HuH-7 (cell line): ENCODE data around the gene DYRK1A.

Source experiments
- DNase-seq: peaks from one replicate; pipeline ENCODE4 v3.0.0; 2011; ENCODE audit warnings: low spot score

DYRK1A gene

GRCh38 chr21:37385179-37385765, 18.7 kb downstream of the DYRK1A start:
- no peak for DNase-seq

GRCh38 chr21:37386151-37386550, 19.6 kb downstream of the DYRK1A start:
- DNase-seq = no peak

DNA sequence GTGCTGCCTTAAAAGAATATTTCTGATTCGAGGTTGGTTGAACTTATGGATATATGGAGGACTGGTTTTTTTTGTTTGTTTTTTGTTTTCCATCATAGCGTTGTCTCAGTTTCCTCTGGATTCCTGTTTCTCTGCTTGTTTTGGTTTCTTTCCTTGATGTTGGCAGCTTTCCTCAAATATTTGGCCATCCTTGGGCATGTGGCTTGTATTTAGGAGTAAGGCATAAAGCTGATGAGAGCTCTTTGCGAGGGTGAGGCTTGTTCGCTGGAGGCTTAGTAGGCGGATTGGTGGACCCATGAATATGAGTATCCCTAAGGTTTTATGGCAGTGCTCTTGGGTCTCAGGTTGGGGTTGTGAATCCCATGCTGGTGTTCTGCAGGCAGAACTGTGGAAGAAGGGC, 22.9 kb downstream of the DYRK1A start:
- no peak for DNase-seq

DNA sequence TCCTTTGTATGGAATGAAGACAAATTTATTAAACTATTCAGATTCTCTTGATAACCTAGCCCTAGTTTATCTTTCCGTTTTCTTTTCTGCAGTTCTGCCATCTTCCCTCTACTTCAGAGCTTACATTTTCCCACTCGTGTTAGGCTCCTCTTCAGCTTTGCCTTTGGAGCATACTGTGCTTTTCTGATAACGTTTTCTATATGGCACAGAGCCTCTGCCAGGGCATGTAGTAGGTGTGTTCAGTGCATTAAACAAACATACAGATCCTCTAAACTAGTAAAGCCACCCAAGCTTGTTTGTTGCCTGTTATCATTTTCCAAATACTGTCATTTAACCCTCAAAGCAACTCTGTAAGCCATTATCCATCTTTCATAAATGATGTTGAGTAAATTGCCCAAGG, 25.1 kb downstream of the DYRK1A start:
- no peak for DNase-seq

- no peak for DNase-seq
These were observed 25.9 kb downstream of the DYRK1A start for GRCh38 chr21:37392441-37392840.

GRCh38 chr21:37393030-37393429, 26.5 kb downstream of the DYRK1A start:
- DNase-seq = no peak

DNA sequence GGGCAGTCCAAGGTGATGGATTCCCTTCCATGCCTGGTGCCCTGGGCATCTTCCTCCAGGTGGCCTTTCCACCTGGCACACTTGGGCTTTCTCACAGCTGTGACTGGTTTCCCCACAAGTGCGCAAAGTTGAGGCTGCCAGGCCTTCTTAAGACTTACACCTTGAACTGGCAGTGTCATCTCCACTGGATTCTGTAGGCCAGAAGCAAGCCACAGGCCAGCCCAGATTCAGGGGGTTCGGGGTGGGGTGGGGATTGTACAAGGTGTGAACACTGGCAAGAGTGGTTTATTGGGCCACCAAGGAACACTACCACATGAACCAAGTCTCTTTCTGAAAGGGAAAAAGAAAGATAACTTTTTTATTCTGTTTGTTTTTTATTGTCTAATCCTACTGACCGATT, 27.2 kb downstream of the DYRK1A start:
- DNase-seq = no peak

DNA sequence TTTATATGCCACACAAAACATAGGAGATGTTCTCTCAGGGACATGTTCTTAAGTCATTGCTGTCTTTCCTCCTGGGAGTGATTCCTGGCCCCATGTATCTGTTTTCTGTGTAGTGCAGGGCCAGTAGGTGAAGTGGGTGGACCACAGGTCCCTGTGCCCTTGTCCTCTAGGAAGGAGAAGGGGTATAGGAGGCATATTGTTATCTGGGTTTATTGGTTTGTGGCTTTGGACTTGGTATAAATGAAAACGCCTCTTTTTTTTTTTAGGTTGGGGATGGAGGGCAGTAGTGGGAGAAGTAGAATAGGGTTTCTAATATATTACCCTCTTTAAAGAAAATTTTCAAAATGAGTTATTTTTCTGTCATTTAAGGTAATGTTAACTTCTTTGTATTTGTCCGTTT, 29.4 kb downstream of the DYRK1A start:
- DNase-seq = no peak

DNA sequence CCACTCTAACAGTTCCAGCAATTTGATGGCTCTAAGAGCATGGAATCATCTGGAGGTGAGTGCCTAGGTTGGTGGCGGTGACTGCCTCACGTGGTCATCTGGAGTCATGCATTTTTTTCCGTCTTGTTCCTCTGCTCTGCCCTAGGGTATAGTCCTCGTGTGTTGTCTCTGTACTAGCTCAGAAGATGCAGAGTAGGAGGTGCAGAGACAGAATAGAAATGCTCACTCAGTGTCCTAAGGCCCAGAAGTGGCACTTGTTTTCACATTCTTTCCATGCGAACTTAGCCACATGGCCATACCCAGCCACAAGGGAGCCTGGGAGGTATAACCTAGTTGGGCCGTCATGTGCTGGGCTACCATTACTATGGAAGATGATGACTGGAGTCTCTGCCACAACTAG, 30.3 kb downstream of the DYRK1A start:
- no peak for DNase-seq

DNA sequence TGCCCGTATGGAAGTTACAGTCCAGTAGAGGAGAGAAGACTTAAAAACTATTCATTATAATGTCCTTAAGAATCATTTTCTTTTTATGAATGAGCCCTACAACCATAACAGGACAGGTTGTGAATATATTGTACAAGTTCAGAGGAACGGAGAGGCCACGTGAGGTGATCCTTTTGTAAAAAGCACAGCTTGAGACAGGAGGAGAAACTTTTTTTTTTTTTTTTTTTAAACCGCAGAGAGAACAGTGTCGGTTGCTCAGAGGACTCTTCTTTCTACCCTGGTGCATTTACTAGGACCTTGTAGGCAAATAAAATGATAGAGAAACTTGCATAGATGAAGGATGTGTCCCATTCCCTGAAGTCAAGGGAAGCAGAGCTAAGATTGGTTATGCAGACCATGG, 32.1 kb downstream of the DYRK1A start:
- no peak for DNase-seq

DNA sequence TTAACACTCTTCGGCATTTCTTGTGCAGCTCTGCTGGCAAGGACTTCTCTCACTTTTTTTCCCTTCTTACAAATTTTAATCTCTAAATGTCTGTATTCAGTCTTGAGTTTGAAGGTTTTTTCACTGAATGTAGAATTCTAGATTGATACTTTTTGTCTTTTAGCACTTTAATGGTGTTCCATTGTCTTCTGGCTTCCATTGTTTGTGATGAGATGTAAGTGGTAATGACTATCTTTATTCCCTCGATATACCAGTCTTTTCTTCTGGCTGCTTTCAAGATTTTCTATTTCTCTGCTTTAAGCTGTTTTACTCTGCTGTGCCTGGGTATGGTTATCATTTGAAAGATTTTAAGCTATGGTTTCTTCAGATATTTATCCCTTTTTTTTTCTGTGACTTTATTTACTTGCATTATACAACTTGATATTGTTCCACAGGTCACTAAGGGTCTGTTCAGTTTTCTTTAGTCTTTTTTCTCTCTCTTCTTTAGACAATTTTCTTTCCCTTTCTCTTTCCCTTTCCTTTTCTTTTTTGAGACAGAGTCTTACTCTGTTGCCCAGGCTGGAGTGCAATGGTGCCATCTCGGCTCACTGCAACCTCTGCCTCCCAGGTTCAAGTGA, 35.8 kb downstream of the DYRK1A start:
- DNase-seq = no peak

- DNase-seq = no peak
These were observed 39.1 kb downstream of the DYRK1A start for GRCh38 chr21:37405629-37406028.

DNA sequence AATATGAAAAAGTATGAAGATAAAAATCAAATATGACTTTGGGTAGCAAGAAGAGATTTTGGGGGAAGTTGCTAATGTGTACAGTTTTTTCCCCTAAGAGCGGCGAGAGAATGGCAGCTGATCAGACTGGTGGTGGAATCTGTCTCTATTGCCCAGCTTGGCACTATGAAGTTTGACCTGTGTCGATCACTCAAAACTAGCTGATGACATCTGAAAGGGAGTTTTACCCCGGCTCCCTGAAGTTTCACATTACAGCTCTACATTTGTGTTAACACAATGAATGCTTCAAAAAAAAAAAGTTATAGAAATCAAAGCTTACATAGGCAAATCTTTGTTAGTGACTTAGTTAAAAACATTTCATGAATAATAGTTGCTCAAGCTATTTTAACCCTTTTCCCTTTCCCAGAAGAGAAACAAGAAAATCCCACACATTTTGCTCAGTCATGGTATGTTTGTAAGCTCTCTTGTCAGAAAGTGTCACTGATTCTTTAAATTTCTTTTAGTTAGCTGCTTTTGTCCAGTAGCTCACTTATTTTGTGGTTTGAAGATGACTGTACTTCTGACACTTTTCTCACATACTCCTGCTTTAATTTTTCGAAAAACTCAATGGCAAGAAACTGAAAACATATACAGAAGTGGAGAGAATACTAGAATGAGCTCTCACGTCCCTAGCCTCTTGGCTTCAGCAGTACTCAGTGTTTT, 41.3 kb downstream of the DYRK1A start:
- peak; percentile 7 for DNase-seq

DNA sequence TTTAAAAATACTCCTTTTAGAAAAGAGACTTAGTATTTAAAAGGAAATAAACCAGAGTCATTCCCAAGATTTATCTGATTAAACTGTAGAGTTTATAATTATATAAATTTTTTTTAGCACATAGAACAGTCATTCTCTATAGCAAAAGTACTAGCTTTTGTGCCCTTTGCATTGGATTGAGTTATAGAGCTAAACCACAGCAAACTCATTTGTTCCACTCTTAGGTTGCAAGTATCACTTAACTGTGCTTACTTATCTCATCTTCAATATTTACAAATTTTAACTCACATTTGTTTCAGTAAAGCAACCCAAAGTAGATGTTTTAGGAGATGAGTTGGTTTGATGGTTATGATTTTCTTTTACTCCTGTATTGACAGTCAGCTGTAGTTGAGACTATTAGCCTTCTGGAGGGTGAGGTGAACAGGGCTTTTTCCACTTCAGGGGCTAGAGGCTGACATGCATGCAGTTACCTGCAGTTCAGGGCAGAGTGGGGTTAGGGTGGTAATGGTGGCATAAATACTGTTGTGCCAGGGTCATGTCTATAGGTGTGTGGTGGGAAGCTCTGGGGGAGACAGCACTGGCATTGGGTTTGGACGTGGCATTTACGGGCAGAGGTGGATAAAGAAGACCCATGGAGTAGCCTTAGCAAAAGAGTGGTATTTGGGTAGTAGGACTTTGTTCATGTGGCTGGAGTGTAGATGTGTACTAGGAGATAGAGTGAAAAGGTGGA, 42.1 kb downstream of the DYRK1A start:
- no peak for DNase-seq

DNA sequence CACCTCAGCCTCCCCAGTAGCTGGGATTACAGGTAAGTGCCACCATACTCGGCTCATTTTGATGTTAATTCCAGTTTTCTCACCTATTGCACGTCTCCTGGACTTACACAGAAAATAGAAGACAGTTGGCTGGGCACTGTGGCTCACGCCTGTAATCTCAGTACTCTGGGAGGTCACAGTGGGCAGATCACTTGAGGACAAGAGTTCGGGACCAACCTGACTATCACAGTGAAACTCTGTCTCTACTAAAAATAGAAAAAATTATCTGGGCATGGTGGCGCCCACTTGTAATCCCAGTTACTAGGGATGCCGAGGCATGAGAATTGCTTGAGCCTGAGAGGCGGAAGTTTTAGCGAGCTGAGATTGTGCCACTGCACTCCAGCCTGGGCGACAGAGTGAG, 44.1 kb downstream of the DYRK1A start:
- DNase-seq = no peak

- no peak for DNase-seq
These were observed 46.2 kb downstream of the DYRK1A start for GRCh38 chr21:37412603-37413360.

DNA sequence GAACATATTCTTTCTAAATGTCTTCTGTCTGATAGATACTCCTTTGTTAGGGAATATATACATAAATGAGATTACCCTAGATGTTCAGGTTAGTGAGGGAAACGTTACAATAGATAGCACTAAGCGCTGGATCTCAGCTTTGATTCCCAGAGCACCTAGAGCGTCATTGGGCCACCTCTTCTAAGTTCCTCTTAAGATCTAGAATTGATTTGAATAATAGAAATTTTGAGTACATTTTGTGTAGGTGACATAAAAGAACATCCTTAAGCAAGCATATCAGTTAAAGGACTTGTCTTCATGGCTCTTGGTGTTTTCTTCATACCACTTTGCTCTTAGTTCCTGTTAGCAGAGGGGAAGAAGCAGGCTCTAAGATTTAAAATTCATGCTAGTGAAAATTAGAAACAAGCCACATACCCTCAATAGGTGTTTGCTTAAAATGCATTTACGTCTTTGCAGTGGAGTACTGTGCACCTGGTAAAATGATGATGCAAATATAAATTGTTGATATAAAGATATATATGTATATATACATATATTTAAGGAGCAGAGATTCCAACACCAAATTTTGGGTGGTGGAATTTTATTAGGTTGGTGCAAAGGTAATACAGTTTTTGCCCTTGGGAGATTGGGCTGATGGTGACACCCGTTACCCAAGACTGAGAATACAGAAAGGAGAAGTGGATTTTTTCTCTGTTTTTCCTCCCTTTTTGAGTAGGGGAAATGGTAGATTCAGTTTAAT, 47.1 kb downstream of the DYRK1A start:
- no peak for DNase-seq

GRCh38 chr21:37414292-37415253, 48.0 kb downstream of the DYRK1A start:
- no peak for DNase-seq

DNA sequence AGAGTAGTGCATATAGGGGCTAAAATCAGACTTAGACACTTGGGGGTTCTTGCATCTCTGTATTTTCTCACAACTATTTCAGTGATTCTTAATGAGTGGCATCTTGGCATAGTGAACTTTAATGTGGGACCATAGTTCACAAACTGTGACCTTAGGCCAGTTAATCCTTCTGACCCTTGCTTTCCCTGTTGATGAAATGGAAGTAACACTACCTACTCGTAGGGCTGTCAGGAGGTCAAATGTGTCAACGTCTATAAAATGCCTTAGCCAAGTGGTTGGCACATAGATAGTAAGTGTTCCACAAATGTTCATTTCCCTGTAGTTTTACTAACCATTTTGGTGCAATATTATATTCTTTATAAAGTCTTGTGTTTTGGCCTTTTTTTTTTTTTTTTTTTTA, 49.4 kb downstream of the DYRK1A start:
- peak; percentile 5 for DNase-seq

DNA sequence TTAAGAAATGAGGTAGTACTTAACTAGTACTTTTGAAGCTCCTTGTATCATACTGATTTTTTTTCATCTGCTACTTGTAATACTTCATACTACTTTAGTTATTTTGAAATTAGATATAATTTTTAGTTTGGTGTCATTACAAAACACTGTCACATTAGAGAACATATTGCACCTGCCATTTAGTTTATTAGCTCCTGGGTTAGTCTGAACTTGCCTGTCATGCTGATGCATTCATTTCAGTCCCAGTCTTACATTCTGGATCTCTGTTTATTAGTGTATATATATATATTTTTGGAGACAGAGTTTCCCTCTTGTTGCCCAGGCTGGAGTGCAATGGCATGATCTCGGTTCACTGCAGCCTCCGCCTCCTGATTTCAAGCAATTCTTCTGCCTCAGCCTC, 50.3 kb downstream of the DYRK1A start:
- DNase-seq = no peak
